ENCODE measurements around the gene MYBBP1A.

- no peak for TF ChIP-seq SUZ12 (IDR thresholded peaks at IDR 0.05; ENCODE audit: extremely low read depth, insufficient read depth, insufficient read length)
- no peak for TF ChIP-seq YY1 (IDR thresholded peaks at IDR 0.05; ENCODE audit: insufficient read depth, insufficient read length)
- no peak for TF ChIP-seq ZNF274 (IDR thresholded peaks at IDR 0.05; ENCODE audit: low read depth, low read length)
Measured at GRCh38 chr17:4576729-4577322, 21.6 kb upstream of the MYBBP1A start.
